Smooth muscle cell (in vitro differentiated cells): Measurements from ENCODE around the gene MMP15. TPM values are rescaled to one million over a fixed set of nuclear protein-coding genes. Genes with fewer than 3 reads are reported as not detected.

Source experiments
- DNase-seq: peaks from one replicate; lab custom pipeline; 2025; ENCODE audit not compliant: unreplicated experiment; lab: John Stamatoyannopoulos, UW
- H2AFZ ChIP-seq: fragments of 200-600 bp; sonication (generic); 2 replicates; pipeline ENCODE4 v1.6.0; 2016; ENCODE audit warnings: antibody characterized with exemption, low read depth, mild to moderate bottlenecking
- H3F3A ChIP-seq: fragments of 200-600 bp; sonication (generic); 2 replicates; pipeline ENCODE4 v1.6.0; 2017; ENCODE audit warnings: antibody characterized with exemption, low read depth
- H3K27ac ChIP-seq: fragments of 200-600 bp; sonication (generic); 2 replicates; pipeline ENCODE4 v1.5.1; 2016; ENCODE audit warnings: low read depth, mild to moderate bottlenecking
- H3K27me3 ChIP-seq: fragments of 200-600 bp; sonication (generic); 2 replicates; pipeline ENCODE4 v1.6.1; 2016; ENCODE audit warnings: low read depth, mild to moderate bottlenecking
- H3K36me3 ChIP-seq: fragments of 200-600 bp; sonication (generic); 2 replicates; pipeline ENCODE4 v1.5.1; 2016; ENCODE audit warnings: low read depth
- H3K4me1 ChIP-seq: fragments of 200-600 bp; sonication (generic); 2 replicates; pipeline ENCODE4 v1.5.1; 2016; ENCODE audit warnings: low read depth
- H3K4me2 ChIP-seq: fragments of 200-600 bp; sonication (generic); 2 replicates; pipeline ENCODE4 v1.6.0; 2016; ENCODE audit warnings: mild to moderate bottlenecking
- H3K4me3 ChIP-seq: fragments of 200-600 bp; sonication (generic); 2 replicates; pipeline ENCODE4 v1.5.1; 2016; ENCODE audit warnings: mild to moderate bottlenecking
- H3K79me2 ChIP-seq: fragments of 200-600 bp; sonication (generic); 2 replicates; pipeline ENCODE4 v1.6.0; 2016; ENCODE audit warnings: low read depth, mild to moderate bottlenecking
- H3K9ac ChIP-seq: fragments of 200-600 bp; sonication (generic); 2 replicates; pipeline ENCODE4 v1.6.0; 2016; ENCODE audit warnings: low read depth
- H3K9me3 ChIP-seq: fragments of 200-600 bp; sonication (generic); replicated peaks from 2 replicates; pipeline ENCODE4 v1.5.1; 2016; ENCODE audit warnings: low read depth
- H4K20me1 ChIP-seq: fragments of 200-600 bp; sonication (generic); 2 replicates; pipeline ENCODE4 v1.6.0; 2016; ENCODE audit warnings: low read depth
- WGBS: methylation state at CpG from one replicate; pipeline ENCODE4 v1.1.7; 2016; ENCODE audit warnings: low lambda C conversion rate; 5-methylcytosine and 5-hydroxymethylcytosine counted together
- polyA plus RNA-seq: library from polyadenylated mRNA; unstranded; fragments of >200 nt; fragmentation: Nextera tagmentation; extraction: Ambion mirVana; gene quantifications from 2 replicates; pipeline ENCODE4 v1.2.1, GENCODE V29; 2016
- total RNA-seq: library from RNA; depleted of rRNA; stranded (reverse); fragments of >200 nt; gene quantifications from 2 replicates; pipeline ENCODE4 v1.2.3, GENCODE V29; 2014
- TF ChIP-seq, protein P1 (sequence below): fragments of 200-600 bp; sonication (generic); IDR thresholded peaks from 2 replicates; pipeline ENCODE4 v1.5.1; 2017; ENCODE audit warnings: borderline replicate concordance, mild to moderate bottlenecking, antibody characterized with exemption; ENCODE audit not compliant: insufficient read depth, poor library complexity, severe bottlenecking

Gene MMP15
- total and polyA plus RNA-seq, 2 experiments from 2014 or later: 2.3 to 5.2 TPM

DNA sequence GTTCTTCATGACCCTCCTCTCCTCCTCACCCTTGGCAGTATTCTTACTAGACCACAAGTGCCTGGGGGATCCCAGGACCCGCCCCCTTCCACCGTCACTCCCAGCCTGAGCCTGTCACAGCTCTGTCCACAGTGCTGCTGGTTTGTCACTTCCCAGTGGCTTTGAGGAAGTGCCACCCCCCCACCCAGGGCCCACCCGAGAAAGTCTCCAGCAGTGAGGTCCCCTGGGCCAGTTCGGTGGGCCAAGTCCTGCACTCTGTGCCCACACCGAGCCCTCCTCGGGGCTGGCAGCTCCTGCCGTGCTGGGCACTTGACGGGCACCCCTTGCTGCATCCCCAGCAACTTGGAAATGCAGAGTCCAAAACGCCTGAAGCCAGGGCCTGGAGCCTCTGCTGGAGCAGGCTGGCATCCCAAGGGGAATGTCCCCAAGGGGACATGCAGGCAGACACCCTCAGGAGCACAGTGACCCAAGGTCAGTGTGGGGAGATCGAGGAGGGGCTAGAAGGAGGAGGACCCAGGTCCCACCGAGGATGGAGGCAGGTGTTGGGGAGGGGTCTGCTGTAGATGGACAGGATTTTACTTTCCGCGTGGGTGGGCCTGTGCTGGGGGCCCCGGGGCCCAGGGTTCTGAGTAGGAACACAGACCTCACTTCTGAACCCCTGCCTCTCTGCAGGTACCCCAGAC, 15.5 kb downstream of the MMP15 start:
- TF ChIP-seq, protein P1, sequence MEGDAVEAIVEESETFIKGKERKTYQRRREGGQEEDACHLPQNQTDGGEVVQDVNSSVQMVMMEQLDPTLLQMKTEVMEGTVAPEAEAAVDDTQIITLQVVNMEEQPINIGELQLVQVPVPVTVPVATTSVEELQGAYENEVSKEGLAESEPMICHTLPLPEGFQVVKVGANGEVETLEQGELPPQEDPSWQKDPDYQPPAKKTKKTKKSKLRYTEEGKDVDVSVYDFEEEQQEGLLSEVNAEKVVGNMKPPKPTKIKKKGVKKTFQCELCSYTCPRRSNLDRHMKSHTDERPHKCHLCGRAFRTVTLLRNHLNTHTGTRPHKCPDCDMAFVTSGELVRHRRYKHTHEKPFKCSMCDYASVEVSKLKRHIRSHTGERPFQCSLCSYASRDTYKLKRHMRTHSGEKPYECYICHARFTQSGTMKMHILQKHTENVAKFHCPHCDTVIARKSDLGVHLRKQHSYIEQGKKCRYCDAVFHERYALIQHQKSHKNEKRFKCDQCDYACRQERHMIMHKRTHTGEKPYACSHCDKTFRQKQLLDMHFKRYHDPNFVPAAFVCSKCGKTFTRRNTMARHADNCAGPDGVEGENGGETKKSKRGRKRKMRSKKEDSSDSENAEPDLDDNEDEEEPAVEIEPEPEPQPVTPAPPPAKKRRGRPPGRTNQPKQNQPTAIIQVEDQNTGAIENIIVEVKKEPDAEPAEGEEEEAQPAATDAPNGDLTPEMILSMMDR: no peak
- no peak for DNase-seq

DNA sequence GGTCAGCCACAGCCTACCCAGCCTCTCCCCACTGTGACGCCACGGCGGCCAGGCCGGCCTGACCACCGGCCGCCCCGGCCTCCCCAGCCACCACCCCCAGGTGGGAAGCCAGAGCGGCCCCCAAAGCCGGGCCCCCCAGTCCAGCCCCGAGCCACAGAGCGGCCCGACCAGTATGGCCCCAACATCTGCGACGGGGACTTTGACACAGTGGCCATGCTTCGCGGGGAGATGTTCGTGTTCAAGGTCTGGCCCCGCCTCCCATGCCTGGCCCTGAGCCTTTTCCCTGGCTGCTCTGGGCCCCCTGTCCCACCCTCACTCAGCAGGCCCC, 16.0 kb downstream of the MMP15 start:
- TF ChIP-seq, protein P1: no peak
- Histone ChIP-seq H3K4me2 (no peak overlapping the region), H3K9ac (no peak overlapping the region), H3K4me1 (no peaks in the 10 kb centered on the region), H2AFZ (no peak overlapping the region), H3K27ac (no peak overlapping the region), H3F3A (no peaks in the 10 kb centered on the region), H3K36me3 (no peaks in the 10 kb centered on the region), H4K20me1 (no peaks in the 10 kb centered on the region), H3K27me3 (no peaks in the 10 kb centered on the region), H3K4me3 (no peak overlapping the region), H3K9me3 (no peaks in the 10 kb centered on the region), H3K79me2 (no peaks in the 10 kb centered on the region)
- 100% methylated on average over 4 of the region's 18 CpGs for WGBS
- no peak for DNase-seq

More for the DNA sequence above, 15.5 kb downstream of the MMP15 start:
- Histone ChIP-seq H3K79me2 (no peaks in the 10 kb centered on the region), H3K36me3 (no peaks in the 10 kb centered on the region), H3K4me3 (no peak overlapping the region), H3F3A (no peaks in the 10 kb centered on the region), H3K4me1 (no peaks in the 10 kb centered on the region), H2AFZ (no peak overlapping the region), H3K27ac (no peak overlapping the region), H3K4me2 (no peak overlapping the region), H4K20me1 (no peaks in the 10 kb centered on the region), H3K27me3 (no peaks in the 10 kb centered on the region), H3K9ac (no peak overlapping the region), H3K9me3 (no peaks in the 10 kb centered on the region)
- 95% methylated on average over 14 of the region's 14 CpGs for WGBS

DNA sequence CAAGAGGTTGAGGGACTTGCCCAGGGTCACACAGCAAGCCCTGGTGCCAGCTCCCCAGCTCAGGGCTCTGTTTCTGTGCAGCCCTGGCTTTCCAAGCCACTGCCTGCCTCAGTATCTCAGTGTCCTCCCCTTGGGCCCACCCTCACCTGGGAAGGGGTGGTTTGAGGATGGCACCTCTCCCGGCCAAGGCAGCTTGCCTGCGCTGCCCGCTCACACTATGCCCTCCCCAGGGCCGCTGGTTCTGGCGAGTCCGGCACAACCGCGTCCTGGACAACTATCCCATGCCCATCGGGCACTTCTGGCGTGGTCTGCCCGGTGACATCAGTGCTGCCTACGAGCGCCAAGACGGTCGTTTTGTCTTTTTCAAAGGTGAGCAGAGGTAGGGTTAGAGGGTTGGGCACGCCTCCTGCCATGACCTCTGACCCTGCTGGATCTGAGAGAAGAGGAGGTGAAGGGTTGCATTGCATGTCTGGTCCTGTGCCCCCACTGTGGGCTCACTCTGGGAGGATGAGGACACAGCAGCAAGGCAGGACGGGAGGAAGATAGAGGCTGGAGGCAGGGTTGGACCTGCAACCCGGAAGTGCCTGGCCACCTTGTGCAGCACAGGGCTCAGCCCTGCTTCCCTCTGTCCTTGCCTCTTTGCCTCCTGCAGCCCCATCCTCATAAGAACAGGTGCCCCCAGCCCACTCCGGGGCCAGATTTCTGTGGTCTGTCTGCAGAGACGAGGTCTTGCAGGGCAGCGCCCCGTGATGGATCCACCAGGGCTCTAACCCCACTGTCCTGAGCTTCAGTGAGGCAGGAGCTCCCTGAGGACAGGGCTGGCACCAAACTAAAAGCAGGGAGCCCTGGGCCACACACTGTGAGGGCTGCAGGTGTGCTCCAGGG, 16.7 kb downstream of the MMP15 start:
- H3K27ac ChIP-seq: no peak overlapping the region
- WGBS: 97% methylated on average over 22 of the region's 22 CpGs
- no peaks in the 10 kb centered on the region for H3K36me3 ChIP-seq
- no peak overlapping the region for H3K4me2 ChIP-seq
- no peak overlapping the region for H2AFZ ChIP-seq
- TF ChIP-seq, protein P1: no peak
- no peak overlapping the region for H3K4me3 ChIP-seq
- no peaks in the 10 kb centered on the region for H3K9me3 ChIP-seq
- H3K79me2 ChIP-seq: no peaks in the 10 kb centered on the region
- H3K4me1 ChIP-seq: no peaks in the 10 kb centered on the region
- H4K20me1 ChIP-seq: no peaks in the 10 kb centered on the region
- no peaks in the 10 kb centered on the region for H3K27me3 ChIP-seq
- no peak overlapping the region for H3K9ac ChIP-seq
- DNase-seq: no peak
- no peaks in the 10 kb centered on the region for H3F3A ChIP-seq
